ENCODE results near the gene NFIA. TPM values are rescaled to one million over a fixed set of nuclear protein-coding genes. Genes with fewer than 3 reads are reported as not detected.

NFIA gene
- total and polyA plus RNA-seq, 7 donors = 4.0 to 42.7 (median 30.6) TPM

GRCh38 chr1:61051443-61051718 is 31.0 kb upstream of the NFIA start:
- Histone ChIP-seq H3K4me3 (peak overlapping the region; percentile 79), H3K27me3 (ENCODE audit: insufficient read depth in 3 of 3, low read length in 2 of 3) (no peaks in the 10 kb centered on the region), H3K36me3 (ENCODE audit: insufficient read depth in 1 of 2, low read depth in 1 of 2) (no peaks in the 10 kb centered on the region), H3K9me3 (no peaks in the 10 kb centered on the region), H3K4me1 (peaks cover 34% of the 10 kb centered on the region), H3K27ac (peak overlapping the region; percentile 97)
- WGBS, 3 donors = 8 to 27% (median 13%) methylated on average over 4 of the region's 4 CpGs
- intact Hi-C loops (cut with DNase I) = loop anchor here (5.0 to 10.0 kb wide), 4 partner anchors 36 to 673 kb away; partner anchors contain the start of gene TM2D1 (in 1 of the 2)
- no peak for ATAC-seq
- no peak for TF ChIP-seq CTCF (IDR thresholded peaks at IDR 0.05)
- no peak for DNase-seq

GRCh38 chr1:61051719-61052394 is 30.5 kb upstream of the NFIA start:
- peak overlapping the region; percentile 79 for H3K4me3 ChIP-seq
- no peaks in the 10 kb centered on the region for H3K9me3 ChIP-seq
- H3K36me3 ChIP-seq (ENCODE audit: insufficient read depth in 1 of 2, low read depth in 1 of 2) = no peaks in the 10 kb centered on the region
- no peaks in the 10 kb centered on the region for H3K27me3 ChIP-seq (ENCODE audit: insufficient read depth in 3 of 3, low read length in 2 of 3)
- no peak for TF ChIP-seq CTCF (IDR thresholded peaks at IDR 0.05)
- intact Hi-C loops (cut with DNase I) = loop anchor here (1.0 to 10.0 kb wide), 6 partner anchors 32 to 673 kb away; partner anchors contain the start of gene TM2D1 (in 1 of the 2)
- H3K4me1 ChIP-seq = peaks cover 34% of the 10 kb centered on the region
- WGBS, 3 donors = 21 to 56% (median 21%) methylated on average over 23 of the region's 23 CpGs
- DNase-seq = peak; percentile 61 to 80
- peak; percentile 28 to 57 (median 51) for ATAC-seq
- peak overlapping the region; percentile 97 for H3K27ac ChIP-seq

GRCh38 chr1:61052395-61053225 is 29.8 kb upstream of the NFIA start:
- H3K36me3 ChIP-seq (ENCODE audit: insufficient read depth in 1 of 2, low read depth in 1 of 2) = no peaks in the 10 kb centered on the region
- WGBS, 3 donors = 20 to 45% (median 29%) methylated on average over 10 of the region's 10 CpGs
- ATAC-seq = no peak
- peaks cover 34% of the 10 kb centered on the region for H3K4me1 ChIP-seq
- no peaks in the 10 kb centered on the region for H3K9me3 ChIP-seq
- no peaks in the 10 kb centered on the region for H3K27me3 ChIP-seq (ENCODE audit: insufficient read depth in 3 of 3, low read length in 2 of 3)
- intact Hi-C loops (cut with DNase I) = loop anchor here (1.0 to 10.0 kb wide), 6 partner anchors 32 to 672 kb away; partner anchors contain the start of gene TM2D1 (in 1 of the 2)
- DNase-seq = no peak
- peak overlapping the region; percentile 79 for H3K4me3 ChIP-seq
- no peak for TF ChIP-seq CTCF (IDR thresholded peaks at IDR 0.05)
- H3K27ac ChIP-seq = peak overlapping the region; percentile 97

GRCh38 chr1:61053226-61053711 is 29.1 kb upstream of the NFIA start:
- DNase-seq (no peak), ATAC-seq (no peak)
- Histone ChIP-seq H3K27me3 (ENCODE audit: insufficient read depth in 3 of 3, low read length in 2 of 3) (no peaks in the 10 kb centered on the region), H3K27ac (peak overlapping the region; percentile 97), H3K9me3 (no peaks in the 10 kb centered on the region), H3K36me3 (ENCODE audit: insufficient read depth in 1 of 2, low read depth in 1 of 2) (no peaks in the 10 kb centered on the region), H3K4me1 (peaks cover 34% of the 10 kb centered on the region), H3K4me3 (peak overlapping the region; percentile 79)
- 14 to 31% (median 16%) methylated on average over 10 of the region's 10 CpGs for WGBS, 3 donors
- TF ChIP-seq CTCF (IDR thresholded peaks at IDR 0.05) = no peak
- intact Hi-C loops (cut with DNase I) = loop anchor here (2.0 to 10.0 kb wide), 5 partner anchors 34 to 672 kb away; partner anchors contain the start of gene TM2D1 (in 1 of the 2)

Data from psoas muscle (tissue), 8 donors.